ENCODE results near the gene ADD3. TPM values are rescaled to one million over a fixed set of nuclear protein-coding genes. Genes with fewer than 3 reads are reported as not detected.

ADD3 gene
- total and polyA plus RNA-seq, 5 donors from 2014 or later, result 341 to 405 (median 376) TPM

GRCh38 chr10:110168601-110169481 is 161.1 kb downstream of the ADD3 start:
- Mint-ChIP-seq H3K27ac (no peak overlapping the region), H3K4me1 (peaks cover 0 to 29% (median 13%) of the 10 kb centered on the region in 4 donors), H3K9me3 (peaks cover 0 to 3% (median 0%) of the 10 kb centered on the region in 7 donors), H3K4me3 (peak overlapping the region in 1 of 4 donors; percentile 31), H3K27me3 (peaks cover 85% of the 10 kb centered on the region), H3K36me3 (no peaks in the 10 kb centered on the region)
- Histone ChIP-seq H3K4me1 (ENCODE audit: control insufficient read depth, insufficient read depth, low read length, poor library complexity, severe bottlenecking) (peaks cover 8% of the 10 kb centered on the region), H3K27ac (ENCODE audit: insufficient read depth, low read length, poor library complexity, severe bottlenecking) (no peak overlapping the region), H3K9me3 (ENCODE audit: control insufficient read depth in 2 of 2, low read length in 2 of 2) (no peaks in the 10 kb centered on the region), H3K36me3 (ENCODE audit: control insufficient read depth, insufficient read depth, low read length) (no peaks in the 10 kb centered on the region), H3K4me3 (ENCODE audit: low read depth, low read length) (no peak overlapping the region), H3K27me3 (ENCODE audit: control insufficient read depth, insufficient read depth, low read length) (peaks cover 49% of the 10 kb centered on the region)
- ATAC-seq (ENCODE audit: low read depth in 2 of 2) (no peak), DNase-seq (peak in 1 of 3 donors; percentile 24)

DNA sequence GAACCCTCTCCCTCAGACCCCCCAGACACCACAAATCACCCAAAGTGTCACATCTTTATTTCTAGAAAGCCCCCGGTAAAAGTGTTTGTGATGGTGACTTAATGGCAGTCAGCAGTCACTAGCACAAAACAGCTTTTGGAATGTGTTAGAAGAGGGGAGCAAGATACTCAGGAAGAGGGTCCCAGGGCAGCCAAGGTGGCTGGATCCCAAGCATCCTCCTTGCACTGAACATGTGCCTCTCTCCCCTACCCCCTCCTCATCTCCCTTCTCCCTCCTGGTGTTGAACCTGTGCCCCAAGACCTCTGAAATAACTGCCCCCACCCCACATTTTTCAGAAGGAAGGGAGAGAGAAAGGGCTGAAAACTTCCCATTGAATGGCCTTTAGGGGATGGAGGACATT is 161.8 kb downstream of the ADD3 start:
- peaks cover 8% of the 10 kb centered on the region for H3K4me1 ChIP-seq (ENCODE audit: control insufficient read depth, insufficient read depth, low read length, poor library complexity, severe bottlenecking)
- Mint-ChIP-seq H3K27me3 (peaks cover 83% of the 10 kb centered on the region), H3K4me3 (no peak overlapping the region), H3K36me3 (no peaks in the 10 kb centered on the region), H3K9me3 (peaks cover 0 to 3% (median 0%) of the 10 kb centered on the region in 7 donors), H3K27ac (no peak overlapping the region), H3K4me1 (peaks cover 0 to 29% (median 13%) of the 10 kb centered on the region in 4 donors)
- ATAC-seq (ENCODE audit: low read depth in 2 of 2) (no peak), DNase-seq (no peak)
- peaks cover 53% of the 10 kb centered on the region for H3K27me3 ChIP-seq (ENCODE audit: control insufficient read depth, insufficient read depth, low read length)
- no peak overlapping the region for H3K4me3 ChIP-seq (ENCODE audit: low read depth, low read length)
- H3K9me3 ChIP-seq (ENCODE audit: control insufficient read depth in 2 of 2, low read length in 2 of 2), result no peaks in the 10 kb centered on the region
- H3K36me3 ChIP-seq (ENCODE audit: control insufficient read depth, insufficient read depth, low read length), result no peaks in the 10 kb centered on the region
- H3K27ac ChIP-seq (ENCODE audit: insufficient read depth, low read length, poor library complexity, severe bottlenecking), result no peak overlapping the region

DNA sequence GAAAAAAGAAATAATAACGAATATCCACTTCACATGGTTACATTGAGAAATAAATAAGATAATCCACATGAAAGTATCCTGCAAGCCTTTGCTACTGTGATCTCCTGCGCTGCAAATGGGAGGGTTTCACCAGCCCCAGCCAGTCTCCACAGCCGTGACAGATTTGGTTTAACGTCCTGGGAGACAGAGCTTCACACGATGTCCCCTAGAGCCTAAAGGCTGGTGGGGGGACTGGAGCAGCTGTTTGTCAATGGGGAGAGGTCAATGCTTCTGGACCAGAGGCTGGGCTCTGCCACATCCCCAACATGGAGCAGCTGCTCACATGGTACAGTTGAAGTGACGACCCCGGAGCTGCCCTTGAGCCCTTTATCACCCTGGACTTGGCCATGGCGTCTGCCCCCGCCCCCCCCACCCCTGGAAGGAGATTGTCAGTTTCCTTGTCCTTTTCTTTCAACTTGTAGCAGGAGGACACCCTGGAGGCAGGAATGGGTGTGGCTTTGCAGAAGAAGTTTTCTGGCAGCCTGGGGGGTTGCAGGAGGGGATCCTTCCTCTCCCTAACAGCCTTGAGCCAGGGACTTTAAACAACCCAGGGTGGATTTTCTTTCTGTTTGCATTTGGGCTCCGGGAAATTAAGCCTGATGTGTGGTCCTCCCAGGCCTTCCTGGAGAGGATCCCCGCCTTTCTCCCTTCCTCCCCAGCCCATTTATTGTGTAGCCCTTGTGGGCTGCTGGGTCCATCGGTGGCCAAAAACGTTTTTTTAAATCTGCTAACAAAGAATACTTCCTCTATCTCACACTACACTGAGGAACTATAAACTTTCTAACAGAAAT is 162.6 kb downstream of the ADD3 start:
- Histone ChIP-seq H3K9me3 (ENCODE audit: control insufficient read depth in 2 of 2, low read length in 2 of 2) (no peaks in the 10 kb centered on the region), H3K36me3 (ENCODE audit: control insufficient read depth, insufficient read depth, low read length) (no peaks in the 10 kb centered on the region), H3K27ac (ENCODE audit: insufficient read depth, low read length, poor library complexity, severe bottlenecking) (no peak overlapping the region), H3K4me3 (ENCODE audit: low read depth, low read length) (no peak overlapping the region), H3K27me3 (ENCODE audit: control insufficient read depth, insufficient read depth, low read length) (peaks cover 53% of the 10 kb centered on the region), H3K4me1 (ENCODE audit: control insufficient read depth, insufficient read depth, low read length, poor library complexity, severe bottlenecking) (peaks cover 8% of the 10 kb centered on the region)
- H3K27me3 Mint-ChIP-seq, result peaks cover 82% of the 10 kb centered on the region
- no peaks in the 10 kb centered on the region for H3K36me3 Mint-ChIP-seq
- H3K4me3 Mint-ChIP-seq, result peak overlapping the region in 1 of 4 donors; percentile 29
- H3K9me3 Mint-ChIP-seq, result peaks cover 0 to 3% (median 0%) of the 10 kb centered on the region in 7 donors
- ATAC-seq (ENCODE audit: low read depth in 2 of 2), result no peak
- H3K4me1 Mint-ChIP-seq, result peaks cover 0 to 29% (median 13%) of the 10 kb centered on the region in 4 donors
- no peak overlapping the region for H3K27ac Mint-ChIP-seq
- DNase-seq, result no peak

- Histone ChIP-seq H3K9me3 (ENCODE audit: control insufficient read depth in 2 of 2, low read length in 2 of 2) (no peaks in the 10 kb centered on the region), H3K4me1 (ENCODE audit: control insufficient read depth, insufficient read depth, low read length, poor library complexity, severe bottlenecking) (peaks cover 8% of the 10 kb centered on the region), H3K36me3 (ENCODE audit: control insufficient read depth, insufficient read depth, low read length) (no peaks in the 10 kb centered on the region), H3K27ac (ENCODE audit: insufficient read depth, low read length, poor library complexity, severe bottlenecking) (no peak overlapping the region), H3K27me3 (ENCODE audit: control insufficient read depth, insufficient read depth, low read length) (peaks cover 49% of the 10 kb centered on the region), H3K4me3 (ENCODE audit: low read depth, low read length) (no peak overlapping the region)
- no peak overlapping the region for H3K4me3 Mint-ChIP-seq
- no peak overlapping the region for H3K27ac Mint-ChIP-seq
- DNase-seq (no peak), ATAC-seq (ENCODE audit: low read depth in 2 of 2) (no peak)
- peaks cover 0 to 29% (median 13%) of the 10 kb centered on the region in 4 donors for H3K4me1 Mint-ChIP-seq
- H3K36me3 Mint-ChIP-seq, result no peaks in the 10 kb centered on the region
- H3K9me3 Mint-ChIP-seq, result peaks cover 0 to under 1% (median 0%) of the 10 kb centered on the region in 7 donors
- H3K27me3 Mint-ChIP-seq, result peaks cover 76% of the 10 kb centered on the region
Observed at GRCh38 chr10:110171032-110171431, 163.2 kb downstream of the ADD3 start.

GRCh38 chr10:110172155-110172554 is 164.4 kb downstream of the ADD3 start:
- no peak overlapping the region for H3K27ac Mint-ChIP-seq
- DNase-seq (no peak), ATAC-seq (ENCODE audit: low read depth in 2 of 2) (no peak)
- H3K36me3 Mint-ChIP-seq, result no peaks in the 10 kb centered on the region
- no peaks in the 10 kb centered on the region for H3K9me3 Mint-ChIP-seq
- peaks cover 49% of the 10 kb centered on the region for H3K27me3 ChIP-seq (ENCODE audit: control insufficient read depth, insufficient read depth, low read length)
- H3K4me3 ChIP-seq (ENCODE audit: low read depth, low read length), result no peak overlapping the region
- H3K36me3 ChIP-seq (ENCODE audit: control insufficient read depth, insufficient read depth, low read length), result no peaks in the 10 kb centered on the region
- H3K9me3 ChIP-seq (ENCODE audit: control insufficient read depth in 2 of 2, low read length in 2 of 2), result no peaks in the 10 kb centered on the region
- no peak overlapping the region for H3K4me3 Mint-ChIP-seq
- peaks cover 78% of the 10 kb centered on the region for H3K27me3 Mint-ChIP-seq
- H3K4me1 ChIP-seq (ENCODE audit: control insufficient read depth, insufficient read depth, low read length, poor library complexity, severe bottlenecking), result peaks cover 8% of the 10 kb centered on the region
- H3K4me1 Mint-ChIP-seq, result peaks cover 0 to 32% (median 13%) of the 10 kb centered on the region in 4 donors
- no peak overlapping the region for H3K27ac ChIP-seq (ENCODE audit: insufficient read depth, low read length, poor library complexity, severe bottlenecking)

DNA sequence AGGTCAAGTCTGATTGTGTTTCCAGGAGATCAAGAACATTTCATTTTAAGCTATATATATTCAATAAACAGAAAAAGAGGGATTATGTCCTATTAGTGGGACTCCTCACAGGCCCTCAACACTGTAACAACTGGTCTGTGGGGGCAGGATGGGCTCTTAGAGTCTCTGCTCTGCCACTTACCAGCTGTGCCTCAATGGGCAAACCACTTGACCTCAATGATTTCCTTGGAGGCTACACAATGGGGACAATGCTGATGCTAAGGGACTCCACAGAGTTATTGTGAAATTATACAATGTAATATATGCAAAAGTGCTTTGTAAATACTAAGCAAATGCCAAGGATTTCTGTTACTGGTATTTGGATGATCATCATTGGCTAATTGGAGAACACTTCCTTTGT is 166.4 kb downstream of the ADD3 start:
- Histone ChIP-seq H3K9me3 (ENCODE audit: control insufficient read depth in 2 of 2, low read length in 2 of 2) (no peaks in the 10 kb centered on the region), H3K36me3 (ENCODE audit: control insufficient read depth, insufficient read depth, low read length) (no peaks in the 10 kb centered on the region), H3K27me3 (ENCODE audit: control insufficient read depth, insufficient read depth, low read length) (peaks cover 32% of the 10 kb centered on the region), H3K4me3 (ENCODE audit: low read depth, low read length) (no peak overlapping the region), H3K4me1 (ENCODE audit: control insufficient read depth, insufficient read depth, low read length, poor library complexity, severe bottlenecking) (no peaks in the 10 kb centered on the region), H3K27ac (ENCODE audit: insufficient read depth, low read length, poor library complexity, severe bottlenecking) (no peak overlapping the region)
- Mint-ChIP-seq H3K27me3 (peaks cover 73% of the 10 kb centered on the region), H3K4me3 (no peak overlapping the region), H3K27ac (no peak overlapping the region), H3K9me3 (no peaks in the 10 kb centered on the region), H3K36me3 (no peaks in the 10 kb centered on the region), H3K4me1 (peaks cover 0 to 16% (median 9%) of the 10 kb centered on the region in 4 donors)
- no peak for DNase-seq
- ATAC-seq (ENCODE audit: low read depth in 2 of 2), result no peak

DNA sequence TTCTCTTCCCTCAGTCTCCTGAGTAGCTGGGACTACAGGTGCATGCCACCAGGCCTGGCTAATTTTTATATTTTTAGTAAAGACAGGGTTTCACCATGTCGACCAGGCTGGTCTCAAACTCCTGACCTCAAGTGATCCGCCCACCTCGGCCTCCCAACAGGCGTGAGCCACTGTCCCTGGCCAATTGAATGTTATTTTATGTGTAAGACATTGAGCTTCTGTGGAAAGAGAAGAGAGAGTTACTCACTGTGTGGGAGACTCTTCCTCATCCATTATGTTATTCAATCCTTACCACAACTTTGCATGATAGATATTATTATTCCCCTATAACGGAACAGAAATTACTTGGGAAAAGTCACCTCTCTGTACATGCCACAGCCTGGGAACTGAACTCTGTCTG is 167.0 kb downstream of the ADD3 start:
- H3K36me3 ChIP-seq (ENCODE audit: control insufficient read depth, insufficient read depth, low read length), result no peaks in the 10 kb centered on the region
- Mint-ChIP-seq H3K36me3 (no peaks in the 10 kb centered on the region), H3K4me3 (no peak overlapping the region), H3K9me3 (no peaks in the 10 kb centered on the region), H3K27me3 (peaks cover 67% of the 10 kb centered on the region), H3K4me1 (peaks cover 0 to 10% (median 6%) of the 10 kb centered on the region in 4 donors), H3K27ac (no peak overlapping the region)
- no peak overlapping the region for H3K4me3 ChIP-seq (ENCODE audit: low read depth, low read length)
- no peaks in the 10 kb centered on the region for H3K4me1 ChIP-seq (ENCODE audit: control insufficient read depth, insufficient read depth, low read length, poor library complexity, severe bottlenecking)
- DNase-seq (no peak), ATAC-seq (ENCODE audit: low read depth in 2 of 2) (no peak)
- no peak overlapping the region for H3K27ac ChIP-seq (ENCODE audit: insufficient read depth, low read length, poor library complexity, severe bottlenecking)
- no peaks in the 10 kb centered on the region for H3K9me3 ChIP-seq (ENCODE audit: control insufficient read depth in 2 of 2, low read length in 2 of 2)
- peaks cover 25% of the 10 kb centered on the region for H3K27me3 ChIP-seq (ENCODE audit: control insufficient read depth, insufficient read depth, low read length)

Data from CD4-positive, CD25-positive, alpha-beta regulatory T cell (primary cell).